ENCODE measurements around the gene PRPF4. TPM values are rescaled to one million over a fixed set of nuclear protein-coding genes. Genes with fewer than 3 reads are reported as not detected.

PRPF4 gene
- total and polyA plus RNA-seq, 9 of the 15 experiments (the other 6 are each of a cell fraction or from before 2014, with no cell fraction given): 25.8 to 66.0 (median 39.8) TPM

GRCh38 chr9:113275157-113276131 is at the start of gene PRPF4, which contains the start of gene CDC26 (continued):
- TF ChIP-seq ARID4B (CRISPR knock-in tag; IDR thresholded peaks at IDR 0.05): peak; percentile 74
- no peak for TF ChIP-seq NUFIP1 (IDR thresholded peaks at IDR 0.05; ENCODE audit: partially characterized antibody)
- no peak for TF ChIP-seq U2AF1 (optimal IDR thresholded peaks at IDR 0.05; ENCODE audit: low read depth, low read length)
- peak; percentile 59 for TF ChIP-seq CHD1 (IDR thresholded peaks at IDR 0.05; ENCODE audit: low read length)
- TF ChIP-seq FOXA3 (CRISPR knock-in tag; conservative IDR thresholded peaks at IDR 0.05 in 1 of 2, IDR thresholded peaks at IDR 0.05 in 1 of 2): no peak
- peak; percentile 64 for TF ChIP-seq TEAD4 (IDR thresholded peaks at IDR 0.05; ENCODE audit: low read length)
- no peak for TF ChIP-seq TEAD4 (CRISPR knock-in tag; IDR thresholded peaks at IDR 0.05; ENCODE audit: borderline replicate concordance)
- no peak for TF ChIP-seq RAD21 (CRISPR knock-in tag; conservative IDR thresholded peaks at IDR 0.05 in 1 of 2, IDR thresholded peaks at IDR 0.05 in 1 of 2)
- no peak for TF ChIP-seq TFE3 (CRISPR knock-in tag; IDR thresholded peaks at IDR 0.05)
- TF ChIP-seq THRAP3 (IDR thresholded peaks at IDR 0.05; ENCODE audit: borderline replicate concordance): no peak
- TF ChIP-seq BRD4 (IDR thresholded peaks at IDR 0.05): peak; percentile 67; the same call in 1 of the 2 replicates
- TF ChIP-seq ZBTB11 (CRISPR knock-in tag; IDR thresholded peaks at IDR 0.05): peak in 1 of 3 experiments; percentile 87; a peak in 2 of 6 replicates
- TF ChIP-seq ZNF449 (CRISPR knock-in tag; IDR thresholded peaks at IDR 0.05): no peak
- TF ChIP-seq HNRNPL (IDR thresholded peaks at IDR 0.05; ENCODE audit: low read depth, low read length): no peak

Data from K562 (cell line).